HepG2 (cell line): ENCODE data around the gene NUDT8. TPM values are rescaled to one million over a fixed set of nuclear protein-coding genes. Genes with fewer than 3 reads are reported as not detected.

Source experiments
- BCLAF1 ChIP-seq: fragments of 450-650 bp; IDR thresholded peaks from 2 replicates; pipeline ENCODE4 v1.6.1; 2017; ENCODE audit warnings: mild to moderate bottlenecking
- CEBPG ChIP-seq: IDR thresholded peaks from 2 replicates; pipeline ENCODE4 v1.6.1; 2016
- FOXA1 ChIP-seq, 2 experiments: fragments of 450-650 bp in 1 of 2; sonication (generic) in 1 of 2; formaldehyde crosslinking in 1 of 2; IDR thresholded peaks; 2 replicates each; pipeline versions ENCODE4 v1.4.0 to v1.6.1; 2016 to 2020; ENCODE audit warnings: missing genetic modification reagents in 1 of 2
- KDM1A ChIP-seq: IDR thresholded peaks from 2 replicates; pipeline ENCODE4 v1.6.1; 2016; ENCODE audit warnings: missing compliant biosample characterization
- KDM2A ChIP-seq: sonication (generic); formaldehyde crosslinking; IDR thresholded peaks from 2 replicates; pipeline ENCODE4 v1.4.0; 2020; ENCODE audit warnings: low read depth, missing genetic modification reagents, borderline replicate concordance
- MAFG ChIP-seq: sonication (generic); formaldehyde crosslinking; IDR thresholded peaks from 2 replicates; pipeline ENCODE4 v1.5.1; 2020; ENCODE audit warnings: mild to moderate bottlenecking, missing genetic modification reagents
- NFAT5 ChIP-seq: sonication (generic); formaldehyde crosslinking; IDR thresholded peaks from 2 replicates; pipeline ENCODE4 v1.4.0; 2020; ENCODE audit warnings: missing genetic modification reagents
- NFRKB ChIP-seq: fragments of 450-650 bp; IDR thresholded peaks from 2 replicates; pipeline ENCODE4 v1.6.1; 2017
- PREB ChIP-seq: sonication (generic); formaldehyde crosslinking; IDR thresholded peaks from 2 replicates; pipeline ENCODE4 v1.4.0; 2020; ENCODE audit warnings: missing genetic modification reagents
- RFX3 ChIP-seq: IDR thresholded peaks from 2 replicates; pipeline ENCODE4 v1.6.1; 2016; ENCODE audit warnings: missing biosample characterization, missing genetic modification reagents
- SALL1 ChIP-seq: sonication (generic); formaldehyde crosslinking; IDR thresholded peaks from 2 replicates; pipeline ENCODE4 v1.8.0; 2022; ENCODE audit warnings: mild to moderate bottlenecking, missing genetic modification reagents
- ZNF362 ChIP-seq: sonication (generic); formaldehyde crosslinking; IDR thresholded peaks from 2 replicates; pipeline ENCODE4 v1.4.0; 2020; ENCODE audit warnings: missing genetic modification reagents, mild to moderate bottlenecking, borderline replicate concordance
- ZNF562 ChIP-seq: sonication (generic); formaldehyde crosslinking; IDR thresholded peaks from 2 replicates; pipeline ENCODE4 v1.8.0; 2022; ENCODE audit warnings: missing genetic modification reagents, borderline replicate concordance
- ZNF724P ChIP-seq: sonication (generic); formaldehyde crosslinking; IDR thresholded peaks from 2 replicates; pipeline ENCODE4 v1.8.0; 2022; ENCODE audit warnings: missing genetic modification reagents, borderline replicate concordance
- ZSCAN30 ChIP-seq: sonication (generic); formaldehyde crosslinking; IDR thresholded peaks from 2 replicates; pipeline ENCODE4 v1.5.0; 2020; ENCODE audit warnings: mild to moderate bottlenecking, missing genetic modification reagents
- polyA plus RNA-seq, 8 experiments: library from polyadenylated mRNA; depleted of rRNA in 3 of 8; stranded (reverse) in 7 of 8; unstranded in 1 of 8; fragments of >200 nt; fragmentation: Illumina TruSeq in 4 of 8; extraction: Trizol in 4 of 8; gene quantifications; 2 replicates each; pipeline versions ENCODE4 v1.2.1 to v1.2.3, GENCODE V29; 2011 to 2016; ENCODE audit warnings: low read depth in 4 of 8, missing spikeins in 1 of 8, mixed read lengths in 1 of 8; ENCODE audit not compliant: insufficient read depth in 1 of 8
- total RNA-seq, 5 experiments: library from RNA; depleted of rRNA; stranded (reverse); fragments of >200 nt; fragmentation: Illumina TruSeq; extraction: Trizol; gene quantifications; 2 replicates each; pipeline ENCODE4 v1.2.3, GENCODE V29; 2016; ENCODE audit warnings: low read depth in 1 of 5
- TF ChIP-seq, protein P1 (sequence below): sonication (generic); formaldehyde crosslinking; IDR thresholded peaks from 2 replicates; pipeline ENCODE4 v1.8.1; 2023; ENCODE audit warnings: mild to moderate bottlenecking, missing genetic modification reagents
- TF ChIP-seq, protein P2 (sequence below): IDR thresholded peaks from 2 replicates; pipeline ENCODE4 v1.6.1; 2016; ENCODE audit warnings: control low read depth

NUDT8 gene
- total and polyA plus RNA-seq, 2 of the 13 experiments (the other 11 are each of a cell fraction or from before 2014, with no cell fraction given), result 6.7 to 25.8 TPM

- TF ChIP-seq NFAT5 (CRISPR knock-in tag) (no peak; the same call in 1 of the 2 replicates), CEBPG (CRISPR knock-in tag) (0 out of 2 replicates have a peak, but pooled peaks have one; percentile 13), SALL1 (CRISPR knock-in tag) (peak; percentile 68), ZSCAN30 (CRISPR knock-in tag) (no peak), NFRKB (no peak), MAFG (CRISPR knock-in tag) (no peak), KDM1A (CRISPR knock-in tag) (no peak), RFX3 (CRISPR knock-in tag) (no peak), PREB (CRISPR knock-in tag) (no peak), KDM2A (CRISPR knock-in tag) (peak; percentile 88), BCLAF1 (no peak), ZNF562 (CRISPR knock-in tag) (no peak), ZNF362 (CRISPR knock-in tag) (0 out of 2 replicates have a peak, but pooled peaks have one; percentile 29), ZNF724P (CRISPR knock-in tag) (no peak), FOXA1 (IDR thresholded peaks at IDR 0.05) (no peak), FOXA1 (CRISPR knock-in tag; IDR thresholded peaks at IDR 0.05) (no peak)
- TF ChIP-seq, protein P1, sequence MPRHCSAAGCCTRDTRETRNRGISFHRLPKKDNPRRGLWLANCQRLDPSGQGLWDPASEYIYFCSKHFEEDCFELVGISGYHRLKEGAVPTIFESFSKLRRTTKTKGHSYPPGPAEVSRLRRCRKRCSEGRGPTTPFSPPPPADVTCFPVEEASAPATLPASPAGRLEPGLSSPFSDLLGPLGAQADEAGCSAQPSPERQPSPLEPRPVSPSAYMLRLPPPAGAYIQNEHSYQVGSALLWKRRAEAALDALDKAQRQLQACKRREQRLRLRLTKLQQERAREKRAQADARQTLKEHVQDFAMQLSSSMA, result no peak
- TF ChIP-seq, protein P2, sequence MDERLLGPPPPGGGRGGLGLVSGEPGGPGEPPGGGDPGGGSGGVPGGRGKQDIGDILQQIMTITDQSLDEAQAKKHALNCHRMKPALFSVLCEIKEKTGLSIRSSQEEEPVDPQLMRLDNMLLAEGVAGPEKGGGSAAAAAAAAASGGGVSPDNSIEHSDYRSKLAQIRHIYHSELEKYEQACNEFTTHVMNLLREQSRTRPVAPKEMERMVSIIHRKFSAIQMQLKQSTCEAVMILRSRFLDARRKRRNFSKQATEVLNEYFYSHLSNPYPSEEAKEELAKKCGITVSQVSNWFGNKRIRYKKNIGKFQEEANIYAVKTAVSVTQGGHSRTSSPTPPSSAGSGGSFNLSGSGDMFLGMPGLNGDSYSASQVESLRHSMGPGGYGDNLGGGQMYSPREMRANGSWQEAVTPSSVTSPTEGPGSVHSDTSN (CRISPR knock-in tag), result no peak
Observed at GRCh38 chr11:67629386-67630227, at the start of gene NUDT8 (continued).
